Measurements from ENCODE around the gene ANG. TPM values are rescaled to one million over a fixed set of nuclear protein-coding genes. Genes with fewer than 3 reads are reported as not detected.

The ANG gene
- polyA plus RNA-seq, 1 donor = 43.6 TPM

DNA sequence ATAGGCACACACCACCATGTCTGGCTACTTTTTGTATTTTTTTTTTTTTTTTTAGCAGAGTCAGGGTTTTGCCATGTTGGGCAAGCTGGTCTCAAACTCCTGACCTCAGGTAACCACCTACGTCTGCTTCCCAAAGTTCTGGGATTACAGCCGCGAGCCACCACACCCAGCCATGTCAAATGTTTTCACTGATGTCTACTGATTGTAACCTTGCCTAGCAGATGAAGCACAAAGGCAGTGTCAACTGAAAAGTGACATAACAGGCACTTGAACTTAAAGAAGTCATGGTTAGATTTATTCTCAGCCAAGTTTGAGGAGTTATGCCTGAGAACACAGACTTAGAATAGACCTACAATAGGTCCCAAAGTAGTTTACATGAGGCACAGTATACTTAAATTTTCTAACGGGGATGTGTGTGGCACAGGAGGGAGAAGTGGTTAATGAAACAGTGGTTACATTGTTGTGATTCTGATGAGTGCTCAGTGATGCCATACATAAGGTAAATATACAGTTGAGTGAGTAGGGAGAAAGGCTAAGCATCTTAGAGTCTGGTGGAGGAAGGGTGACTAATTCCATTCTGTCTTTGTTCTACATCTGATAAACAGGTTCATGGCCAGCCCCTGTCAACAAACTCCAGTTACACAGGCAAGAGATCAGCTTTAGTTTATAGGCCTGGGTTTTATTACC is 16.8 kb upstream of the ANG start:
- no peak overlapping the region for H3K4me3 ChIP-seq (ENCODE audit: low read length)
- no peak overlapping the region for H3K27ac ChIP-seq (ENCODE audit: low read length)
- WGBS (ENCODE audit: insufficient coverage, low lambda C conversion rate) = no CpG with 5 or more reads among the region's 4 CpGs
- H3K4me1 ChIP-seq (ENCODE audit: control insufficient read depth, insufficient read depth, low read length) = no peaks in the 10 kb centered on the region
- peak in 1 of 2 donors; percentile 24 for DNase-seq
- H3K27me3 ChIP-seq (ENCODE audit: control insufficient read depth, insufficient read depth, low read length) = no peaks in the 10 kb centered on the region
- H3K36me3 ChIP-seq (ENCODE audit: control insufficient read depth, insufficient read depth, low read length) = no peaks in the 10 kb centered on the region
- H3K9me3 ChIP-seq (ENCODE audit: control insufficient read depth, low read depth, low read length) = no peaks in the 10 kb centered on the region

DNA sequence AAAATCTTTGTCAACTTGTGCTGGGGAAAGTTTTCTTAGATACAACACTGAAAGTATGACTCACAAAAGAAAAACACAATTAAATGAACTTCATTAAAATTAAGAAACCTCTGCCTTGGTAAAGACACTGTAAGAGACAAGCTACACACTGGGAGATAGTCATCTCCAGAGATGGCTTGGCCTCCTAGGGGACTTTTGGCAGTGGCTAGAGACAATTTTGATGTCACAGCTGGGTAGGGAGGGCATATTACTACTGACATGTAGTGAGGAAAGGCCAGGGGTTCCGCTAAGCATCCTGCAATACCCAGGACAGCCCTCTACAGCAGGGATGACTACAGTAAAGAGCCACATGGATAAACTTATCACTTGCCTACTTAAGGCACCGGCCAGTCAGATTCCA is 12.9 kb upstream of the ANG start:
- no CpG with 5 or more reads among the region's 2 CpGs for WGBS (ENCODE audit: insufficient coverage, low lambda C conversion rate)
- Histone ChIP-seq H3K27me3 (ENCODE audit: control insufficient read depth, insufficient read depth, low read length) (no peaks in the 10 kb centered on the region), H3K36me3 (ENCODE audit: control insufficient read depth, insufficient read depth, low read length) (no peaks in the 10 kb centered on the region), H3K9me3 (ENCODE audit: control insufficient read depth, low read depth, low read length) (no peaks in the 10 kb centered on the region), H3K4me1 (ENCODE audit: control insufficient read depth, insufficient read depth, low read length) (peaks cover 9% of the 10 kb centered on the region), H3K27ac (ENCODE audit: low read length) (no peak overlapping the region), H3K4me3 (ENCODE audit: low read length) (no peak overlapping the region)
- no peak for DNase-seq

DNA sequence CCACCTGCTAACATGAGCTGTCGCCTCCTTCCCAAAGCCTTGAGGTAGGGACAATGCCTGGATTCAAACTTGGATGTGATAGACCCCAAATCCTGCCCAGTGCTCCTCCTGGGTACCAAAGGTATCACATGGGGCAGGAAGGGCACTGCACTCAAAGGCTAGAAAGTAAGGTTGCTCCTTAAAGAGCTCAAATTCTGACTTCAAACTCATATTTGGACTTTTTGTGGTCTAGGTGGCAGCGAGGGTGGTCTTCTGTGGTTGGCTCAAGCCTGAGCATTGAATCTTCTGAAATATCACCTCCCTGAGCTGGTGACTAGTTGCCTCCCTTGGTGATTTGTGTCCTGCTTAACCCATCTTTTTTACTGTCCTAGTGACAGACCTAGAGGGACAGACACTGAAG is 12.5 kb upstream of the ANG start:
- no CpG with 5 or more reads among the region's 2 CpGs for WGBS (ENCODE audit: insufficient coverage, low lambda C conversion rate)
- Histone ChIP-seq H3K36me3 (ENCODE audit: control insufficient read depth, insufficient read depth, low read length) (no peaks in the 10 kb centered on the region), H3K27ac (ENCODE audit: low read length) (no peak overlapping the region), H3K9me3 (ENCODE audit: control insufficient read depth, low read depth, low read length) (no peaks in the 10 kb centered on the region), H3K27me3 (ENCODE audit: control insufficient read depth, insufficient read depth, low read length) (no peaks in the 10 kb centered on the region), H3K4me3 (ENCODE audit: low read length) (no peak overlapping the region), H3K4me1 (ENCODE audit: control insufficient read depth, insufficient read depth, low read length) (peaks cover 12% of the 10 kb centered on the region)
- DNase-seq = no peak

DNA sequence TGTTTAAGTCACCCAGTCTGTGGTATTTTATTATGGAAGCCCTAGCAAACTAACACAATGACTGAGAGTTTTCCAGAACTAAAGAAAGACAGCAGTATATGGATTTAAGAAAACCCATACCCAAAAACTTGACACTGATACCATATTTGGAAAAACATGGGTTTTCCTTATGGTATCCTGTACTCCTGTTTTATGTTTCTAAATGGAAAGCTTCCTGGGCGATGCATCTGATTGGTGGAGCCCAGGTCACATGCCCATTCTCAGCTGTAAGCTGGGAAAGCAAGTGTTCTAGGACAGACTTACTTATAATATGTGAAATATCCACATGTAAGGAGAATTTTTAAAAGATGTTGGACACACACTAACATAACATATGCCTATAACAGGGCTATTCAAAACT is 8.7 kb upstream of the ANG start:
- no peaks in the 10 kb centered on the region for H3K9me3 ChIP-seq (ENCODE audit: control insufficient read depth, low read depth, low read length)
- 100% methylated on average over 1 of the region's 1 CpG for WGBS (ENCODE audit: insufficient coverage, low lambda C conversion rate)
- no peaks in the 10 kb centered on the region for H3K36me3 ChIP-seq (ENCODE audit: control insufficient read depth, insufficient read depth, low read length)
- H3K27me3 ChIP-seq (ENCODE audit: control insufficient read depth, insufficient read depth, low read length) = no peaks in the 10 kb centered on the region
- peak overlapping the region; percentile 98 for H3K27ac ChIP-seq (ENCODE audit: low read length)
- H3K4me3 ChIP-seq (ENCODE audit: low read length) = peak overlapping the region; percentile 75
- H3K4me1 ChIP-seq (ENCODE audit: control insufficient read depth, insufficient read depth, low read length) = peaks cover 12% of the 10 kb centered on the region
- peak; percentile 45 to 51 for DNase-seq

DNA sequence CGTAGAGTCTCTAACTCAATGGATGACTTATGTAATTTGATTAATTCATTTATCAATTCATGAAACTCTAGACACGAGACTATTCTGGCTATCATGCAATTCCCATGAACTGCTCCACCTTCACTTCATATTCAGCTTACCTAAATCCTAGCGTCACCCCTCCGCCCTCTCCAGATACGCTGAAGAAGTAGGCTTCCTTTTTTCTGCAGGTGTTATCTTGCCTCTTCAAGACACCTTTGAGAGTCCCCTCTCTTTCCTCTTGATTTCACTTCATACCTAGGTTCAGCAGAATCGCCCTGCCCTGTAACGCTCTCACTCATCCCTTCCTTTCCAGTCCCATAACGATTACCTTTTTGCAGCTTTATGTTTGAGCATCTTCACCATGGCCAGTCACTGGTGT is 8.2 kb upstream of the ANG start:
- peak overlapping the region; percentile 75 for H3K4me3 ChIP-seq (ENCODE audit: low read length)
- no peaks in the 10 kb centered on the region for H3K27me3 ChIP-seq (ENCODE audit: control insufficient read depth, insufficient read depth, low read length)
- WGBS (ENCODE audit: insufficient coverage, low lambda C conversion rate) = 32% methylated on average over 3 of the region's 8 CpGs
- H3K4me1 ChIP-seq (ENCODE audit: control insufficient read depth, insufficient read depth, low read length) = peaks cover 12% of the 10 kb centered on the region
- H3K9me3 ChIP-seq (ENCODE audit: control insufficient read depth, low read depth, low read length) = no peaks in the 10 kb centered on the region
- H3K36me3 ChIP-seq (ENCODE audit: control insufficient read depth, insufficient read depth, low read length) = no peaks in the 10 kb centered on the region
- peak in 1 of 2 donors; percentile 30 for DNase-seq
- peak overlapping the region; percentile 98 for H3K27ac ChIP-seq (ENCODE audit: low read length)

DNA sequence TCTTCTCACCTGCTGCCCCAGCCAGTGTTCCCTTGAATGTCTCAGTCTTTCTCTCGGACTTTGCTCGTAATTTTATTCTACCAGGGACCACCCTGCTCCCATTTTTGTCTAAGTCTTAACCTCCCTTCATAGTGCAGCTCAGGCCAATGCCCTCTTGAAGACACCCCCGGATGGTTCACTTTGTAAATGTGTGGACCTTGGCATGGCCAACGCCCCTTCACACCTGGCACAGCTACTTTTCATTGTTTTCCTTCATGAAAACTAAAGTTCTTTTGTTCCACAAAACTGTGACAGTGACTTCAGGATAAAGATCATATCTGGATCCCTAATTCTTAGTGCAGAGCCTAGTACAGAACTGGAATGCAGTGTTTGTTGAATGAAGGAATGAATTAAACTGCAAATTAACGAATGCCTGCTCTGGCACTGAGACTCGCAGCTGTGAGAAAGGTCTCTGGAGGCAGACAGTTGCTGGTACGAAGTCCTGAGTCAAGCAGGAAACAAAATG is 7.7 kb upstream of the ANG start:
- no peaks in the 10 kb centered on the region for H3K27me3 ChIP-seq (ENCODE audit: control insufficient read depth, insufficient read depth, low read length)
- H3K36me3 ChIP-seq (ENCODE audit: control insufficient read depth, insufficient read depth, low read length) = no peaks in the 10 kb centered on the region
- H3K9me3 ChIP-seq (ENCODE audit: control insufficient read depth, low read depth, low read length) = no peaks in the 10 kb centered on the region
- H3K4me3 ChIP-seq (ENCODE audit: low read length) = peak overlapping the region; percentile 75
- WGBS (ENCODE audit: insufficient coverage, low lambda C conversion rate) = 0% methylated on average over 2 of the region's 7 CpGs
- peak overlapping the region; percentile 98 for H3K27ac ChIP-seq (ENCODE audit: low read length)
- DNase-seq = peak in 1 of 2 donors; percentile 81
- peaks cover 12% of the 10 kb centered on the region for H3K4me1 ChIP-seq (ENCODE audit: control insufficient read depth, insufficient read depth, low read length)

DNA sequence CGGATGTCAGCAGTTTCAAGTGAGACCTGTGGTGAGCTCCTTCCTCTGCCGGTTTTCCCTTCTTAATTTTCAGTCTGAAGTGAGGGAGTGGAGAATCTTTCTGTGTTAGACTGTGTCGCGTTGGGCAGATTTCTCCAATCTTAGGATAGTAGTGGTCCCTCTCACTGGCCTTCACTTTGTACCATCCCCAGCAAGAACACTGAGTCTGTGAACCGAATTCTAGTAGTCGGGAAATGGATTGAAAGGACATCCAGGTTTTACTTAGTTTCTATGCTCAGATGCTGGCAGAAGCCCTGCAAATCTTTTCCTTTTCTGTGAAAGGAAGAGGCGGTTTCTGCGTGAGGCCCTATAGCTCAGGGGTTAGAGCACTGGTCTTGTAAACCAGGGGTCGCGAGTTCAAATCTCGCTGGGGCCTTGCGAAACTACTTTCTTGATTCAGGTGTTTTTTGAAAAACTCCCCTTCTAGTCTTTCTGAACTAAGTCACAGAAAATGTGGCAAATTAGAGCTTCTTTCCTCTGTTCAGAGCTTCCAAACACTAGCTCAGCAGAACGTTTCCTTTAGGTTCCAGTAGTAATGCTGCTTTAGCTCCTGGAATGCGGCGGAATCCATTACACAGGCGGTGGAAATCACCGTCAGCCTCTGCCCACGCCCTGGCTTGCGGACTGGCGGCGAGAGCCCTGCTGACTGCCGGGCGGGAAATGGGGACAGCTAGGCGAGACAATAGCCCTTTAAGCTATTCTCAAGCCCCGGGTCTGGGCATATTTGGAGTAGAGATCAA is 7.0 kb upstream of the ANG start:
- peak; percentile 85 to 90 for DNase-seq
- H3K4me1 ChIP-seq (ENCODE audit: control insufficient read depth, insufficient read depth, low read length) = peaks cover 12% of the 10 kb centered on the region
- H3K27ac ChIP-seq (ENCODE audit: low read length) = peak overlapping the region; percentile 98
- 0% methylated on average over 2 of the region's 25 CpGs for WGBS (ENCODE audit: insufficient coverage, low lambda C conversion rate)
- no peaks in the 10 kb centered on the region for H3K36me3 ChIP-seq (ENCODE audit: control insufficient read depth, insufficient read depth, low read length)
- H3K9me3 ChIP-seq (ENCODE audit: control insufficient read depth, low read depth, low read length) = no peaks in the 10 kb centered on the region
- H3K4me3 ChIP-seq (ENCODE audit: low read length) = peak overlapping the region; percentile 75
- no peaks in the 10 kb centered on the region for H3K27me3 ChIP-seq (ENCODE audit: control insufficient read depth, insufficient read depth, low read length)

DNA sequence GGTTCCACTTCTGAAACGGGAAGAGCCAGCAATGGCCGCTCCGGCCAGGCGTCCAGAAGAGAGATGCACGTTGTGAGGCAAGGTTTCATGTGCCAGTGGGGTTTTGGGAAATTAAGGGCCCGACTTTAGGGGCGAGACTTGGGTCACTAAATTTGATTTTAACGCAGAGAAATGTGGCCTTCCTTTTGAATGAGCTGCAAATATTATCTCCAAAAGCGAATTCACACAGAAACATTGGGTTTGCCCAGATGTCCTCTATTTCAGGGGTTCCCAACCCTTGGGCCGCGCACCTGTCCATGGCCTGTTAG is 6.5 kb upstream of the ANG start:
- DNase-seq = no peak

DNA sequence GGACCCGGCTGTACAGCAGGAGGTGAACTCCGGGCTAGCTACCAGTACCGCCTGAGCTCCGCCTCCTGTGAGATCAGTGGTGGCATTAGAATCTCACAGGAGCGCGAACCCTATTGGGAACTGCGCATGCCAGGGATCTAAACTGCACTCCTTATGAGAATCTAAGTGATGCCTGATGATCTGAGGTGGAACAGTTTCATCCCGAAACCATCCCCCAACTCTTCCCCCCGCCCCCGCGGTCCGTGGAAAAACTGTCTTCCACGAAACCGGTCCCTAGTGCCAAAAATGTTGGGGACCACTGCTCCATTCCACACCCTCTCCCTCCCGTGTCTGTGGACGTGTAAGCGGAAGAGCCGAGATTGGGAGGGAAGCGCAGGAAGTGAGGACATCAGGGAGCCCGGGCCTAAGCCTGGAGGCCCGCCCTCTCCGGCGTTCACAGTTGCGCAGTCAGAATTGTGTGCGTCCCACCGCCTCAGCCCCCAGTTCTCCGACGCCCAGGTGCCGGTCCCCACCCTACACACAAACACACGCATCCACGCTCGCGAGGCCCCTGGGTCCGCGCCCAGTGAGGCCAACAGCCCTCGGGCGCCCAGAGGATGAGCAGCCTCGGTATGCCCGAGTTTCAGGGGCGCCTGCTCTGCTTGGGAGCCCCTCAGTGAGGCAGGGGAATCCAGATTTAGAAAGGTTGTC is 6.0 kb upstream of the ANG start:
- Histone ChIP-seq H3K27ac (ENCODE audit: low read length) (peak overlapping the region; percentile 98), H3K4me3 (ENCODE audit: low read length) (peak overlapping the region; percentile 75), H3K36me3 (ENCODE audit: control insufficient read depth, insufficient read depth, low read length) (no peaks in the 10 kb centered on the region), H3K27me3 (ENCODE audit: control insufficient read depth, insufficient read depth, low read length) (no peaks in the 10 kb centered on the region), H3K4me1 (ENCODE audit: control insufficient read depth, insufficient read depth, low read length) (peaks cover 17% of the 10 kb centered on the region), H3K9me3 (ENCODE audit: control insufficient read depth, low read depth, low read length) (no peaks in the 10 kb centered on the region)
- peak; percentile 94 to 96 for DNase-seq
- no CpG with 5 or more reads among the region's 40 CpGs for WGBS (ENCODE audit: insufficient coverage, low lambda C conversion rate)

More for the DNA sequence above, 6.5 kb upstream of the ANG start:
- Histone ChIP-seq H3K9me3 (ENCODE audit: control insufficient read depth, low read depth, low read length) (no peaks in the 10 kb centered on the region), H3K27ac (ENCODE audit: low read length) (peak overlapping the region; percentile 98), H3K4me1 (ENCODE audit: control insufficient read depth, insufficient read depth, low read length) (peaks cover 13% of the 10 kb centered on the region), H3K36me3 (ENCODE audit: control insufficient read depth, insufficient read depth, low read length) (no peaks in the 10 kb centered on the region), H3K27me3 (ENCODE audit: control insufficient read depth, insufficient read depth, low read length) (no peaks in the 10 kb centered on the region), H3K4me3 (ENCODE audit: low read length) (peak overlapping the region; percentile 75)
- no CpG with 5 or more reads among the region's 11 CpGs for WGBS (ENCODE audit: insufficient coverage, low lambda C conversion rate)

DNA sequence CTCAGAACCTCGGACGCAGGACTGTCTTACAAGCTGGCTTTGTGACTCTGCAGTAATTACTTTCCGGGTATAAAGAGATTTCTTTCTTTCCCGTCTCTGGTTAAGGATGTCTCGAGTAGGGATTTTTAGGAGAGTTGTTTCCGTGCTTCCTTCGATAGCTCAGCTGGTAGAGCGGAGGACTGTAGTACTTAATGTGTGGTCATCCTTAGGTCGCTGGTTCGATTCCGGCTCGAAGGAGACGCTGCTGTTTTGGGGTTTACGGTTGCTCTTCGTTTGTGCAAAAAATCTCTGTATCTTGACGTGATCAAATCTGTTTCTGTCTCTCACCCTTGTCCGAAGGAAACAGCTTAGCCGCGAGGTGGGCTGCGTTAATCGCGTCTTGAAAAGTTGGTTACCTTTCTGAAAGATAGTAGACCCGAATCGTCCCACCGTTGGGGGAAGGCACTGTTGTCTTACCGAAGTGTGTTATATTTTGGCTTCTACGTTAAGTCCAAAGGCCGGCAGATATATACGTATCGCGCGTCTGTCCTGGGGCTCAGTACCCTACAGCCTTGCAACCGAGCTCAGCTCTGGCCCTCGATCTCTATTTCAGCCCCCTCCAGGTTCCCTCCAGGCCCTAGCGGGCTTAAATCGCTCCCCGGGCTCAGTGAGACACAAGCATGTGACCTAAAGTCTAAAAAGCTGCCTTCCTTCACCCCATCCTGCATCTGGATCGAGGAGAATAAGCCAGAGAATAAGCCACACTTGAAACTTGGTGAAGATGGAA is 5.3 kb upstream of the ANG start:
- Histone ChIP-seq H3K27me3 (ENCODE audit: control insufficient read depth, insufficient read depth, low read length) (no peaks in the 10 kb centered on the region), H3K36me3 (ENCODE audit: control insufficient read depth, insufficient read depth, low read length) (no peaks in the 10 kb centered on the region), H3K4me1 (ENCODE audit: control insufficient read depth, insufficient read depth, low read length) (peaks cover 21% of the 10 kb centered on the region), H3K9me3 (ENCODE audit: control insufficient read depth, low read depth, low read length) (no peaks in the 10 kb centered on the region), H3K27ac (ENCODE audit: low read length) (peak overlapping the region; percentile 98), H3K4me3 (ENCODE audit: low read length) (peak overlapping the region; percentile 75)
- 0% methylated on average over 1 of the region's 38 CpGs for WGBS (ENCODE audit: insufficient coverage, low lambda C conversion rate)
- DNase-seq = peak; percentile 82 to 85
